GM18498 (cell line): Measurements from ENCODE around the gene TOGARAM1.
"Not testable (repeated sequence)": the region's sequence is repeated elsewhere in the genome, so short reads cannot be mapped to it uniquely, and the experiment has no call there.

Source experiments
- ATAC-seq: cut with Tn5 transposase; IDR thresholded peaks from one replicate; pipeline ENCODE4 v1.9.1; 2021; ENCODE audit warnings: mild to moderate bottlenecking, moderate library complexity; ENCODE audit not compliant: unreplicated experiment

Gene TOGARAM1

GRCh38 chr14:45039390-45039789 is 77.4 kb downstream of the TOGARAM1 start:
- ATAC-seq, result no peak

GRCh38 chr14:45041641-45042040 is 79.7 kb downstream of the TOGARAM1 start:
- ATAC-seq, result no peak

GRCh38 chr14:45044638-45045037 is 82.6 kb downstream of the TOGARAM1 start:
- ATAC-seq, result no peak

GRCh38 chr14:45048385-45048784 is 86.4 kb downstream of the TOGARAM1 start:
- ATAC-seq, result no peak

GRCh38 chr14:45051180-45051579 is 89.2 kb downstream of the TOGARAM1 start:
- no peak for ATAC-seq

GRCh38 chr14:45051896-45052295 is 89.9 kb downstream of the TOGARAM1 start:
- no peak for ATAC-seq

GRCh38 chr14:45057349-45057748 is 95.4 kb downstream of the TOGARAM1 start:
- ATAC-seq, result no peak

- no peak for ATAC-seq
Measured at GRCh38 chr14:45057881-45058364, 95.9 kb downstream of the TOGARAM1 start.

- ATAC-seq, result no peak
Measured at GRCh38 chr14:45060551-45060950, 98.6 kb downstream of the TOGARAM1 start.

GRCh38 chr14:45065540-45065939 is 103.5 kb downstream of the TOGARAM1 start:
- ATAC-seq, result no peak

GRCh38 chr14:45065956-45066355 is 104.0 kb downstream of the TOGARAM1 start:
- ATAC-seq, result no peak

- ATAC-seq, result no peak
Measured at GRCh38 chr14:45066667-45067066, 104.7 kb downstream of the TOGARAM1 start.

GRCh38 chr14:45068396-45068795 is 106.4 kb downstream of the TOGARAM1 start:
- ATAC-seq, result no peak

GRCh38 chr14:45070215-45070614 is 108.2 kb downstream of the TOGARAM1 start:
- ATAC-seq, result no peak

GRCh38 chr14:45072126-45072525 is 110.1 kb downstream of the TOGARAM1 start:
- ATAC-seq, result no peak

GRCh38 chr14:45073231-45073879 is 111.4 kb downstream of the TOGARAM1 start:
- ATAC-seq, result no peak

- no peak for ATAC-seq
Measured at GRCh38 chr14:45078323-45078722, 116.3 kb downstream of the TOGARAM1 start.

- not testable (repeated sequence) for ATAC-seq
Measured at GRCh38 chr14:45080416-45080968, 118.5 kb downstream of the TOGARAM1 start.

- not testable (repeated sequence) for ATAC-seq
Measured at GRCh38 chr14:45081096-45081495, 119.1 kb downstream of the TOGARAM1 start.

GRCh38 chr14:45082420-45082819 is 120.4 kb downstream of the TOGARAM1 start:
- no peak for ATAC-seq

- ATAC-seq, result no peak
Measured at GRCh38 chr14:45083617-45083975, 121.6 kb downstream of the TOGARAM1 start.

- peak; percentile 89 for ATAC-seq
Measured at GRCh38 chr14:45083976-45084722, 122.2 kb downstream of the TOGARAM1 start, which contains the start of gene PRPF39. Gene PRPF39, plus strand, starts transcription at chr14:45084116. Its CDS starts 11,124 bp downstream, at chr14:45095240.
